Stimulated activated CD8-positive, alpha-beta memory T cell treated with anti-CD3 and anti-CD28 coated beads, Interleukin-2, amount 100 ng/mL, for 48 hours (primary cell): Measurements from ENCODE around the gene NAALADL2.
"Not testable (repeated sequence)": the region's sequence is repeated elsewhere in the genome, so short reads cannot be mapped to it uniquely, and the experiment has no call there.

Experiments
- DNase-seq, 2 donors: peaks; one replicate each; pipeline ENCODE4 v3.0.0-alpha.2; 2020; ENCODE audit warnings: low read depth in 2 of 2

NAALADL2 gene

DNA sequence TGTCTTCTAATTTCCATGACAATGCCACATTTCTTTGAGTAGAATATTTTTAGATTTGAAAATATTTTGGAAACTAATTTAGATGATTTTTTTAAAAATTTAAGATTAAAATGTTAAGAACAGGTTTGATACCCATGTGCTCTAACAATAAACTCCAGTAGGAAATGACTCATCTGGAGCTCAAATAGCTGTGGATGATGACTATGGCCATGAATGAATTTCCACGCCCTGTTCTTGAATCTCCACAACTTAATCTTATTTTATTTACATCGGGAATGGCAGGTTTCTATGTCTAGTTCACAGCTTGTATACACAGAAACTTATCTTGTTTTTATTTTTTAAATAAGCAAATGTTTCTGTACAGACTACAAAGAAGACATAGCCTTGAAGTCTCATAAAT lies 726.8 kb downstream of the NAALADL2 start:
- no peak for DNase-seq

DNA sequence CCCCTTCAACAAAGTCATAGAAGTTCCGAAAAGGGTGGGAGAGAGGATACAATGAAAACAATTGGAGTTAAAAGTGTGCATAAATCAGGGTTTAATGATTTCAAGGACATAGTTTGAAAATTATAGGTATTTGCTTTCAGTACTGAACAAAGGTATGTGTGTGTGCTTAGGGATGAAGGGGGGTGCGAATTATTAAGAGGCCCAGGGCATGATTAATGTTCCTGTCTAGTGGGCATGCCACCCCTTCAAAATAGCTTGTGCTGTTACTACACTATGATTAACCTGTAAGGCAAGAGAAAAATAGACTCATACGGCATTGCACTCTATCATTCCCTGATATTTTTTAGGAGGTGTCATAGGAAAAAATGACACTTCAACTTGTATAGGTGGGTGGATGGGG lies 731.6 kb downstream of the NAALADL2 start:
- no peak for DNase-seq

DNA sequence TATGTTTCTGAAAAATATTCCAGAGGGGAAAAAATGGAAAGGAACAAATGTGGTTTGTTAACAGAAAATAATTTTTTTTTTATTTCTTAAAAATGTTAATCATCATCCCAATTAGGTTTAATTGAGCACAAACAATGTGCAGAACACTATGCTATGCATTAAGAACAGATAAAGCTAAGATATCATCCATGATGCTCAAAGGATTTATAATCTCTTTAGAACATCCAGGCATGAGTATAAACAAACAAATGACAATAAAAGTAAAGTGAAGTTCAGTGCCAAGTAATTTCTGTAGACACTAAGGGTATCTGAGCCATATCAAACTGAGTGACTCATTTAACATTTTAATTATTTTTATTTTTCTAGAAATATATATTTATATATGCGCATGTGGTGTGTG lies 732.2 kb downstream of the NAALADL2 start:
- no peak for DNase-seq

DNA sequence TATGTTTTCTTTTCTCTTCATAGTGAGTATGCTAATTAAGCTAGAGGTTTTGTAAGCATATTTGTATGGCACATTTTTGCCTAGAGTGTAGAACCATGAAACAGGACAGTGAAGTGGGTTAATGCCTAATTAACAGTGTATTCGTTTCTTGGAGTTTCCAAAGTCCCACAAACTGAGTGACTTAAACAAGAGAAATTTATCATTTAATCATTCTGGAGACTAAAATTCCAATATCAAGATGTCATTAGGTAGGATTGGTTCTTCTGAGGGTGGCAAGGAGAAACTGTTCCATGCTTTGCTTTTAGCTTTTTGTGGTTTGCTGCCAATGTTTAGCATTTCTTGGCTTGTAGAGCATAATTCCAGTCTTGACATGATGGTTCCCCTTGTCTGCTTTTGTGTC lies 734.2 kb downstream of the NAALADL2 start:
- no peak for DNase-seq

DNA sequence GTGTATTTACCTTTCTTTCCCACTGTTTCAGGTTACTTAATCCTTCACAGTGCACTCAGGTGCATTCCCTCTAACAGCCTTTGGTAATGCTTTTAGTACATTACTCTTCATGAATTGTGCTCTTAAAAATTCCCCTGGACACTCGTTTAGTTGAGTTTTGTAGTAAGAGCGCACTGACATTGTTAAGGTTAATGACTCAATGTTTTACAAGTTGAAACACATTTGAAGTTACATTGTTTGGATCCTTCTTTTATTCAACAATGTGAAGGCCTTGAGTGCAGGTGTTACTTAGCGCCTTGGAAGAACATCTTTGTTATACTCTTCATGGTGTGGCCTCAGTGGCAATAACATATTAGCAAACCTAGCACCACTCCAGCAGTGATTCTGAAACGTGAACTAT lies 739.6 kb downstream of the NAALADL2 start:
- DNase-seq: no peak

DNA sequence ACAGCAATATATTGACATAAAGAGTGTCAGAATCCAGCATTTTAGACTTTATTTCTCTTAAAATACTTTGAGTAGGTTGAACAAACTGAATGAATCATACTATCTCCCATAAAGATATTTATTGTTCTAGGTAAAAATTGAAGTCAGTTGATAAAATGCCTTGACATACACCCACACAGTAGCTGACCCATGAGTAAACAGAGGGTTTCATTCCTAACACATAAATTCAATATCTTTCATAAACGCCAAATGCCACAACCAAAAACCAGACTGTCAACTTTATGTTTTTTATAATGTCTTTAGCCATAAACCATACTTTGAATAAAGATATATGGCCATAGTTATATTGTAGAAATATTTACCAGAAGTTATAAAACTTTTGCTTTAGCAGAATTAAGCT lies 742.4 kb downstream of the NAALADL2 start:
- DNase-seq: no peak

DNA sequence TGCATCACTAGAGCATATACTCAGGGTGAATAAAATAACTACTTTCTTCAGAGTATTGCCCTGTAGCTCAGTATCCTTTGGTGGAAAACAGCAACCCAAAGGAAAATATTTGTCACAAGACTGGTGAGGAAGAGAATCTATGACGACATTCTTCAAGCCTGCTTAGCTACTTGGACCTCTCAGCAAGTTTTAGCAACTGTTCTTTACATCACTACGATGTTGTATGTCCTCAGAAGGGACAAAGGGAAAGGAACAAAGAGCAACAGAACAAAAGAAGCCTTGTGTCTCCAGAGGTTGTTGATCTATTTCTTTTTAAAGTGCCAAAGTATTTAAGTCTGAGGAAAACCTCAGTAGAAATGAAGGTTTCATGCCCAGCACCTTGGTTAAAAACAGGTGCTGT lies 746.7 kb downstream of the NAALADL2 start:
- DNase-seq: no peak

DNA sequence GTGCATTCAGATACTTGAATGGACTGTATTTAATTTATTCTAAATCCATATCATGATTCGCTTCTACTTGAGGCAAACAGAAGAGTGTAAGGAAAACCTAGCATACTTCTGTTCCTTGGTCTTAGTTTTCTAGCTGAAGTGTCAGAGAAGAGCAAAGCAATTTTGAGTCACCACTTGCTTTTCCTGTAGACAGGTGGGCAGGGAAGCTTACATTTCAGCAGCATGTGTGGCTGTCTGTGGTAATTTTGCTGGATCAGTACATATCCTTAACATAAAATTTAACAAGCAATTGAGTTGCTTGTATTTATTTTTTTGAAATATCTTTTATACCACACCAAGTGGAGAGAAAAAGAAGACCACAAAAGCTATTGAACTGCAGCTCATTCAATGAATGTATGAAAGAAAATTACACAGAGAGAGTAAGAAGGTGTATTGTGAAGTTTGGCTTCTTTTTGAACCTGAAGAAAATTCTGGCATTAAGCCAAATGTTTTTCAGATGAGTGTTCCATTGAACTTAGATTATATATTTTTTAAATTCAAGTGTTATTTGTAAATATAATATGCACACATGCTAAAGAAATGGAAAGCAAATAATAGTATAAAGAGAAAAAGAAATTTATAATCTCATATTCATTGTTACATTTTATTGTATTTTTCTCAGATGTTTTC lies 747.6 kb downstream of the NAALADL2 start:
- DNase-seq: no peak

DNA sequence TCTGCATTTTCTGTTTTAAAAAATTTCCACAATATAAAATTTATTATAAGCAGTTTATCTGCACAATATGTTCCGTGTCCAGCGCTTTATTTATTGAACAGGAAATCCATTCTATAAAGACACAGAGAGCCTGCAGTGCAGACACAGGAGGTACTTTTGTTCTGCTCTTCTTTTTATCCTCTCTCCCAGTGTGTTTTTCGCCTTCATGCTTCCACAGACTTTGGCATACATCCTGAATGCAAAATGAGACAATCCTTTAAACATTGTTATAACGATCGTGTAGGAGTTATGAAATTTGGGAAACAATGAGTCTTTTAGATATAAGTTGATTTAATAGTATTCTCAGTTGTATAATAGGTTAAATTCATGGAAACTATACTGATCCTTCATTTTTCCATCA lies 749.2 kb downstream of the NAALADL2 start:
- no peak for DNase-seq

DNA sequence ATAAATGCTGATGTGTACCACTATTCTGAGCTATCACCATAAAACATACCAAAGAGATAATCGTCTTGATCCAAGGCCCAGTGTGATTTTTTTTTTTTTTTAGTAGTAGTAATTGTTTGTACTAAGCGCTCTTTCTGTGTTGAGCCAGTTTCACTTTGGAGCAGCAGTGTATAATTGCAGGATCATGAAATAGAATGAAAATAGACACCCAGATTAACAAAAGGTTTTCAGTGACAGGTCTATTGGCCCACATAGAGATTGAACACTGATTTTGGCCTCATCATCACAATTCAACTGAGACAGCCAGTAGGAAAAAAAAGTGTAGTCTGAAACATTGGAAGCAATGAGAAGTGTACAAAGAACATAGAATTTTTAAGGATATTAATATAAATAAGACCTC lies 749.8 kb downstream of the NAALADL2 start:
- no peak for DNase-seq

DNA sequence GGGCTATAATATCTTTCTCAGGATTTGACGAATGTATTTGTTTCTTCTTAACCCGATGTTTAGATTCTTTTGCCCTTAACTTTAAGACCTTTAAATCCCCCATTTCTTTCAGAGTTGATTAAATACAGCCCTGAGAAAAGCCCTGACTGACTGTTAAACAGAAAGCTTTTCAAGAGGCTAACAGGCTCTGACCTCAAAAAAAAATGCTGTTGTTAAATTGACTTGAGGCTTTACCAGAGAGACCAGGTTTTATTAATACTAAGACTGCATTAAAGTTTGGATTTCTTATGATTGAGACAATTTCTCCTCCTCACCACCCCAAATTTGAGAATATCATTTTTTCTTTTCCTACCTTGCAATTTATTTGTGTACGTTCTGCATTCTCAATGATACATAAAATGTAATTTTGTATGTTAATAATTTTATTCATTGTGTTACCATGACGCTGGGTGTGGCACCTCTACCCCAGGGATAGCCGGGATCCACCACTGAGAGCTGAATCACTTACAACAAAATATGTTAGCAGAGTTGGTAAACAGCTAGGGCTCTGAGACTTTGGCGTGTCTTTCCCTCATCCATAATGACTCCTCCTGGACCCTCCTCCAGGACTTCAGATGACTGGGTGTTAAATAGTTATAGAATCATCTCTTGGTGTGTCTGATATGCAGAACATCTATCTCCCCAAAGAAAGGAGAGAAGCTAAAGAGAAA lies 753.5 kb downstream of the NAALADL2 start:
- DNase-seq: no peak

DNA sequence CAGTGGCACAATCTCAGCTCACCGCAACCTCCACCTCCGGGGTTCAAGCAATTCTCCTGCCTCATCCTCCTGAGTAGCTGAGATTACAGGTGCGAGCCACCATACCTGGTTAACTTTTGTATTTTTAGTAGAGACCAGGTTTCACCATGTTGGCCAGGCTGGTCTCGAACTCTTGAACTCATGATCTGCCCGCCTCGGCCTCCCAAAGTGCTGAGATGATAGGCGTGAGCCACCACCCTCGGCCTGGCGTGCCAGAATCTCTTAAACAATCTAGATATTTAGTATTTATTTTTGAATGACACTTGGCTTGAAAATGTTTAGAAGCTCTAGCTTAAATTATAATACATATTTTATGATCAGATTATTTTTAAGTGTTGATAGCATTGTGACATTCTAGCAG lies 755.0 kb downstream of the NAALADL2 start:
- not testable (repeated sequence) for DNase-seq

DNA sequence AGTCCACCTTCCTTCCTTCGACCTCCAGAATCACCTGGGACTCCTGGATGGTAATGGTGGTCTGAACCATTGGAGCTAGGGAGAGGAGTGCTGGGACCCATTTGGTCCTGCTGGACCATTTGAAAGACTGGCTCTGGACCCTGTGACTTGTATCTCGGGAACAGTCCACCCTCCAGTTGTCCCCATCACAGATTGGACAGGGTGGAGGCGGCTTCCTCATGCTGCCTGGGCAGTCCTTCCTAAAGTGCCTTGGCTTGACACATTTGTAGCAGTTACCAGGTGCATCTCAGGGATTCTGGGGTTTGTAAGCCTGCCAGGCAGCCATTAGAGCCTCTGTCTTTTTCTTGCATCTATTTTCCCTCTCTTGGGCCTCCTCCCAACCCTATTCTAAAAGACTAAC lies 758.1 kb downstream of the NAALADL2 start:
- no peak for DNase-seq

DNA sequence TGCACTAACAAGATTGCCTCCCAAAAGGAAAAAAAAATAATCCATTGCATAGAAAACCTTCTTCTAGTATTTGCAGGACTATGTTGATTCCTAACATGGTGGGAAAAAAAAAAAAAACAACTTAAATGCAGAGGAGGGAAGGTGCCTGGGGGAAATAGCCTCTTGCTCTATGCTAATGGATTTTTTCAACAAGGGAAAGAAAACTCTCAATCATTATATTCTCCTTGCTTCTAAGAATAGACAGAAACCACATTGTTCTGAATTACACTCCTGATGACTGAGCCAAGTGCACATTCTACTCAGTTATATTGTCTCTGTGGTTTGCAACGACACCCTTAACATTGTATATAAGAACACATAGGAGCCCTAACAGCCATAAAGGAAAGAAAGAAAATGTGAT lies 760.2 kb downstream of the NAALADL2 start:
- no peak for DNase-seq

DNA sequence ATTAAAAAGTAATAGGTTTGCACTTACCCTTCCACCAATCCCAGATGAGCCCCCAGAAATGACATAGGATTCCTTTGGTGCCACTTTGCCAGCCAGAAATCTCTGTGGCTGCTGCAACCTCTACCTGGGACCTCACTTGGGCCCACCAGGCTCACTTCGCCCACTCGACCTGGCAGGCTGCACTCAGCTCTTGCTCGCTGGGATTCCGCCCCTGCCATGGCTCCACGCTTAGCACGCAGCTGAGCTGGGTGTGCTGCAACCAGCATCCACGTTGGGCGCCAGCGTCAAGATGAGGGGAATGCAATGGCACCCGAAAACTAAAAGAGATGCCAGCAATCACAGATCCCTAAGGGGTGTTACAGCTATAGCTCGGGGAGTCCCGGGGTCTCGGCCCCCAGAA lies 761.0 kb downstream of the NAALADL2 start:
- no peak for DNase-seq

DNA sequence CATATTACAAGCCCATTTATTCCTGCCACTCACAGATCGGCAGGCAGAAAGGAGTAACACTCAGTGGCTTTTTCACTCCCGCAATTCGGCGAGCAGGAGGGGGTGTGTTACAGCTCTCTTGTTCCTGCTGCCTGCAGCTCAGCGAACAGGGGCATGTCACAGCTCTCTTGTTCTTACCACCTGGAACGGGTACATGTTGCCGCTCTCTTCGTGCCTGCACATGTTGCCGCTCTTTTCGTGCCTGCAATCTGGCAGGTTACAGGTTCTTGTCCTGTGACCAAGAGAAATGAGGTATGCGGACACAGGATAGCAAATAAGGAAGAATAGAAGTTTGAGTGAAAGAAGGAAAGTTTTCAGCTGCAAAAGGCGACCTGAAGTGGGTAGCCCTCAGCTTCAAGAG lies 761.4 kb downstream of the NAALADL2 start:
- no peak for DNase-seq

DNA sequence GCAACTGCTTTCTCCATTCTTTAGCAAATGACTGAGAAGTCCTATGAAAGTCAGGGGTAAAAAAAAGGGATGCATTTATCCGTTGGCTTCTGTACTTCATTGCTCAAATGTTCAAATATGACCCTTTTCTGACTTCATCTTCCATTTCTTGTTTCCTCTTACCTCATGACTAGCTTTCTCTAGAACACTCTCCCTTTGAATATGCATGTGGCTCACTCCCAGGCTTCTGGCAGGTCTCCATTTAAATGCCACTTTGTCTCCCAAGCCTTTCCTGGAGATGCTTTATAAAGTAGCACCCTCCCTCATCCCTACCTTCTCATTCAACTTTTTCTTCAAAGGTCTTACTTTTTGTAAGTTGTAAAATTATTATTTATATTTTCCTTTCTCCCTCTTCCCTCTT lies 781.8 kb downstream of the NAALADL2 start:
- no peak for DNase-seq

DNA sequence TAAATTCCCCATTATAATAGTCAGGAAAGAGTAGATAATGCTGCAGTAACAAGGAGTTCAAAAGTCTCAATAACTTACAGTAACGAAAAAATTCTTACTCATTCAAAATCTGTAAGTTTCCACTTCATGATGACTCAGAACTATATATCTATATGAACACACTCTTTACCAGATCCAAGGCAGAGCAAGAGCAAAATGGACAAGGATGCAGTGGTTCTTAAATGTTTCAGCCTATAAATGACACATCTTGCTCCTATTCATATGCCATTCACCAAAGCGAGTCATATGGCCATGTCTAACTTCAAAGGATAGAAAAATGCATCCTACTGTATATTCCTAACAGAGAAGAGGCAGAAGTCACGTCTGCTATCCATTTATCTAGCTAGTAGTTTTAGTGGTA lies 787.7 kb downstream of the NAALADL2 start:
- DNase-seq: no peak

DNA sequence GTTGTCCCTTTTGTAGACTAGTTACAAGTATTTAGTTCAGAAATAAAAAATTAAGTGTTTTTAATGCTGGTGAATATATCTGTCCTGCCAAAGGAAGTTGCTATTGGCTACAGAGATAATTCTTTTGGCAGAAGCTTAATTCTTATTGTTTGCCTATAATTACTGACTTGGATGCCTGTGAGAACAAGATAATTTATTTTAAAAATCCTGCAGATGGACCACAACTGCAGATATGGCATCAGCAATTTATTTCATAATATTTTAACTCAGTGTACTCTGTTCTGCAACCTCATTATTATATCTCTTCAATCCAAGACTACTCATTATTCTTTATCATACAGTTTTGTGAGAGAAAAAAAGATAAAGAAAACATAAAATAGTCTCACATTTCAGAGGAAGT lies 789.8 kb downstream of the NAALADL2 start:
- DNase-seq: no peak

DNA sequence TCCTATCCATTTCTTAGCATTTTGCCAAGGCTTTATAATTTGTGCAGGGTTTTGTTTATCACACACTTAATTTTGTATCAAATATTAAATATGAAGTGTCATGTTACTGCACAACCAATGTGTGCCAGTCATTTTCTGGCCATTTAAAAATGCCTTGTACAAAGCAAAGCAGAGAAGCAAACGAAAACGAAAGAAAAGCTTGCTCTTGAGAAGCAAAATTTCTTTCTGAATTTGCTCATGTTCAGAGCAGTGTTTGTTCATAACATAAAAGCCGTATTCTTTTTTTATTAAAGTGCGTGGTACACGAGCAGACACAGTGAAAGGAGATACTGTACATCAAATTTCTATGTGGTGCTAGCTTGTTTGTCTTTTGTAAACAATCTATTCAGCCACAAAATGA lies 792.6 kb downstream of the NAALADL2 start:
- DNase-seq: no peak

DNA sequence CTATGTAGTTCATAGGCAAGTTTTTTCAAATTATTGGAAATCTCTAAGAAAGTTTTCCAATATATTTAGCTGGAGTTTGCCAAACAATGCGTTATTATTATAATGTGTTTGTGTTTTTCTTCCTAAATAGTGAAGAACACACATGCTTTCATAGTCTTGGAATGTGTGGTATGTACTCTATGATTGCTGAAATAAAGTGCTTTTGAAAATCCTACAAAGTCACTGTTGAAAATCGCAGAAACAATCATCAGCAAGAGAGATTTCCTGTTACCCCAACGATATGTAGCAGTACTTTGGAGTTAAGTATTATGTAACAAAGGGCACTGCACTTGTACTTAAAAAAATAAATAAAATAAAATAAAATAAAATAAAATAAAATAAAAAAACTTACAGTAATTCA lies 796.2 kb downstream of the NAALADL2 start:
- no peak for DNase-seq

DNA sequence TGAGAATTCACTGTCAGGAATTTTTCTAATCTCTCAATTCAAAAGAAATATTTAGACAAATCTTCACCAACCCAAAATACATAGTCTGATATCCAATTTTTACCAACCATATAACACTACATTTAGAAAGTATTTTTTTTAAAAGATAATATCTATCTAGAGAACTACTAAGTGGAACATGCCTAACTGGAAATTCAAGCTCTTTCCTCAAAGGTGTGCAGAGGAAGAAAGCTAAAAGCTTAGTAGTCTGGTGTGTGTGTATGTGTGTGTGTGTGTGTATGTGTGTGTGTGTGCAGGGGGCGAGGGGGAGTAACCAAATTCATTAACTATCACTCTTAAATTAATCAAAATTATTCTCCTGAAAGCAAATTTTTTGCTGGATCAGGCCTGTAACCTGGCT lies 797.3 kb downstream of the NAALADL2 start:
- DNase-seq: no peak

DNA sequence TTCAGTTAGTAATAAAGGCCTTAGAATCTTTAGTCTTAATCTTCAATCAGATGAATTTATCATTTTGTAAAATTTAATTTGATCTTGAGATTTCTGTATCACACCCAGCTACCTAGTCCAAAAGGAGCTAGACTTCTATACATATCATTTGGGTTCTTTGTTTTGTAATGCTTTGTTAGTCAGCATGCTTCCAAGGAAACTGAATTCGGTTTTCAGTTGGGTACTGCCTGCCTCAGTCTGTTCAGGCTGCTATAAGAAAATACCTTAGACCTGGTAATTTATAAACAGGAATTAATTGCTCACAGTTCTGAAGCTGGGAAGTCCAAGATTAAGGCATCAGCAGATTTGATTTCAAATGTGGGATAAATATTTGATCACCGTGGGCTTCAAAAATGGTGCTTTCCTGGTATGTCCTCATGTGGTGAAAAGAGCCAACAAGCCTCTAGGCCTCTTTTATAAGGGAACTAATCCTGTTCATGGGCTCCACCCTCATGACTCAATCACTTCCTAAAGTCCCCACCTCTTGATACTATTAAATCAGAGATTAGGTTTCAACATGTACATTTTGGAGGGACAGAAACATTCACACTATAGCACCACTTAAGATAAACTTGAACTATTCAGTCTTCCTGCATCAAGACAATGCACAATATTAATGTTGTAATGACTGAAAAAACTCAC lies 800.7 kb downstream of the NAALADL2 start:
- DNase-seq: no peak
